DMS 273 (cell line): Measurements from ENCODE around the gene LIN7C.

Source experiments
- DNase-seq: peaks from one replicate; lab custom pipeline; 2025; ENCODE audit not compliant: unreplicated experiment; lab: John Stamatoyannopoulos, UW

The LIN7C gene

DNA sequence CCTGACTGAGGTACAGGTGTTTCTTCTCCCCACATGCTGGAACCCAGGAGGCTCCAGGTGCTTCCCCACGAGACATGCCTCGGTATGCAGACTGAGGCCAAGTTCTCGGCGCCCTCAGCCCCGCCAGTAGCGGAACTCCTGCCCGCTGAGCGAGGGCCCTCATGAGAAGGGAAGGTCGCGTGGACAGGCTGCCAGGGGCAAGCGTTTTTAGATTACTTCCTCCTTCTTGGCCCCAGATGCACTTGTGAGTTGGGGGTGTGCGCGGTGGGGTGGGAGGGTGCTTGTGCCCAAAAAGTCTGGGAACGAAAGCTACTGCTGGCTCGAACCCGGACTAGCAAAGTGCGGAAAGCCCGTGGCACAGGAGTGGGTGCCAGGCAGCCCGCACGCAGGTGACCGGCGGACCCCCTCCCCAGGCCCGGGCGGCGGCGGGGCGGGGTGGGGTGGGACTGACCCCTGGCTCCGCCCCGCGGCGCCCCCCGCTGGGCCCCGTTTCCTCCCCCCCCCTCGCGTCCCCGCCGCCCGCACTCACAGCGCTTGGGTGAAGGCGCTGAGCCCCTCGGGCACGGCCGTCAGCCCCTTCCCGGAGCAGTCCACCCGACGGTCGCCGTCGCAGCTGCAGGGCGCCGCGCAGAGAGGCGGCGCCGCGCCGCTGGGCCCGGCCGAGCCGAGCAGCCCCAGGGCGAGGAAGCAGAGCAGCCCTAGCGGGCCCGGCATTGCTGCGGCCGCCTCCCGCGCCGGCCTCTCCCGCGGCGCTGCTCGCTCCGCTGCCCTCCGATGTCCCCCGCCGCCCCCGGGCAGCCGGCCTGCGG is 34.8 kb downstream of the LIN7C start:
- DNase-seq: peak; percentile 59

DNA sequence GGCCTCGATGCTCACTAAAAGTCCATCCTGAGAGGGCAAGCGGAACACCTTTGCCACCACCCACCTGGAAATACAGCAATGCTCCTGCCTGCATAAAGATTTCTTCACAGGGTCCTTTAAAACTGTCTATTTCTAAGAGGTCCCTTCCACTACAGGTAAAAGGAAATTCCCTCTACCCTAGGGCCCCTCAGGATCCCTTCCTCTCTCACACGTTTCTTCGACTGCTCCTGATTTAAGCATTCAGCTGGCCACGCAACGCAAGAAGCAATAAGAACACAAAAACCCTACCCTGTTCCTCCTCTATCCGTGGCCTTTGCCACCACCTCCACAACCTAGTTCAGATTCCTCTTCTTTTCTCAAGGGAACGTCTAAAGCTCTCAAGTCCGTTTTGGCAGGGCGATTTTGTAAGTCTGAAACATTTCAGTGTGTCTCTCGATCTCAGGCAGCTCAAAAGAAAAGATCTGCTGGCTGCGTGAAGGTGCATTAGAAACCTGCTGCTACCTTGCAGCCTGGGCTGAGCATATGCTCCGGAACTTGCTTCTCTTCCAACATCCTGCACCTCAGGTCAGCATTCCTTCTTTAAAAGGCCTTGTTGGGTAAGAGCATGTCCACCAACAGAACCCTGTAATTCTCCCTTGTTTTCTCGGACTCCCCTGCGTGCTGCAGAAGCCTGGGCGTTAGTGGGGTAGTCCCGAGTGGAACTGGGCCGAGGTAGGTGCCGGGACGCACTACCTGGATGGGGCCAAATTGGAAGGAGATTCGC is 35.6 kb downstream of the LIN7C start:
- peak; percentile 31 for DNase-seq

DNA sequence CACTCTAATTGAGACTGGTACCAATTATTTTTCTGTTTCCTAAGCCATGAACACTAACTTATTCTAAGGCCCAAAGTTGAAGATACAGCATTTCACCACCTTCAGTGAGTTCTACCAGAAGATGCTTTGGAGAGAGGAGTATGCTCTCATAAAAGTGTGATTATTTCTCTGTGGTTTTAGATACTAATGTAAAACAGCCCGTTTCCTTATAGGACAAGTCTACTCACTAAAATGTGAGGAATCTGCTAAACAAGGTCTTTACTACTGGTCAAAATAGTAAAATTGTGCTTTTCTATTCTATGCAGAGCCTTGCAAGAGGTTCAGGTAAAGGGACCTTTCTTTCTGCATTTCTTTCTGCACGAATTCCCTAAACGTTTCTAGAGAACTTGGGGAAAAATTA is 36.4 kb downstream of the LIN7C start:
- no peak for DNase-seq

- no peak for DNase-seq
Measured at GRCh38 chr11:27468995-27469695, 37.4 kb downstream of the LIN7C start.

GRCh38 chr11:27468209-27468994 is 38.2 kb downstream of the LIN7C start:
- DNase-seq: no peak

DNA sequence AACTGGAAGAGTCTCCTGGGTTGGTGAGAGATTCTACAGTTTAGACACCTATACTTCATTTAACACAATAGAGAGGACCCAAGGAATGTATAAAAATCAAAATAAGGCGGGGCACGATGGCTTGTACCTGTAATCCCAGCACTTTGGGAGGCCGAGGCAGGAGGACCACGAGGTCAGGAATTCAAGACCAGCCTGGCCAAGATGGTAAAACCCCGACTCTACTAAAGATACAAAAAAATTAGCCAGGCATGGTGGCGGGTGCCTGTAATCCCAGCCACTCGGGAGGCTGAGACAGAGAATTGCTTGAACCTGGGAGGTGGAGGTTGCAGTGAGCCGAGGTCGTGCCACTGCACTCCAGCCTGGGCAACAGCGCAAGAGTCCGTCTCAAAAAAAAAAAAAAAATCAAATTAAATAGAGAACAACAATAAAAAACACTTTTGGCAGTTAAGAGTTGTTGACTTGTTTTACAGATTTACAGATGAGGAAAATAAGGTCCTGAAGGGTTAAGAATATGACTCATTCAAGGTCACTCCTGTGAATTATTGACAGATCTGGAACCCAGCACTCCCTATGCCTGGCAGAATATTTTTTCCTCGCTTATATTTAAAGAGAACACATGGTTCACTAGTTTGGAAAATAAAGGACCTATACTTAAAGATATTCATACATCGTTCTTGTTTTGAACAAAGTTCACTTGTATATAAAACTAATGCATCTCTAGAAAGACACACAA is 39.2 kb downstream of the LIN7C start:
- DNase-seq: no peak

GRCh38 chr11:27466363-27466762 is 40.2 kb downstream of the LIN7C start:
- no peak for DNase-seq

- DNase-seq: no peak
Measured at GRCh38 chr11:27465629-27466028, 40.9 kb downstream of the LIN7C start.

GRCh38 chr11:27464909-27465308 is 41.7 kb downstream of the LIN7C start:
- DNase-seq: peak; percentile 37

- peak; percentile 10 for DNase-seq
Measured at GRCh38 chr11:27464289-27464696, 42.3 kb downstream of the LIN7C start.

DNA sequence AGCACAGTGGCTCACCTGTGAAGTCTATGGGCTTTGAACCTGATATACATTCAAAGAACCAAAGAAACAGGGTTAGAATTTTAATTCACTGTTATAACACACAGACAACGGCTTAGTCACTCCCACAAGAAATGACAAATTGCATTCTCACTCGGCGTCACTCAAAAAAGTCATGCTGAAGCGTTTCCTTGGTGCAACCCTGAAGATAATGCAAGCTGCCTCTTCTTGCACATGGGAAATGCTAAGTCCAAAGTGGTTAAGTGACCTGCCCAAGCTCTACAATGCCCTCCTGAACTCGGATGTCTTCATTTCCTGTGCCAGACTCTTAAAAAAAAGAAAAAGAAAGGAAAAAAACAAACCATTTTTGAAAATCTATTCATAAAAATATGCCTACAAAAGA is 44.0 kb downstream of the LIN7C start:
- DNase-seq: no peak

DNA sequence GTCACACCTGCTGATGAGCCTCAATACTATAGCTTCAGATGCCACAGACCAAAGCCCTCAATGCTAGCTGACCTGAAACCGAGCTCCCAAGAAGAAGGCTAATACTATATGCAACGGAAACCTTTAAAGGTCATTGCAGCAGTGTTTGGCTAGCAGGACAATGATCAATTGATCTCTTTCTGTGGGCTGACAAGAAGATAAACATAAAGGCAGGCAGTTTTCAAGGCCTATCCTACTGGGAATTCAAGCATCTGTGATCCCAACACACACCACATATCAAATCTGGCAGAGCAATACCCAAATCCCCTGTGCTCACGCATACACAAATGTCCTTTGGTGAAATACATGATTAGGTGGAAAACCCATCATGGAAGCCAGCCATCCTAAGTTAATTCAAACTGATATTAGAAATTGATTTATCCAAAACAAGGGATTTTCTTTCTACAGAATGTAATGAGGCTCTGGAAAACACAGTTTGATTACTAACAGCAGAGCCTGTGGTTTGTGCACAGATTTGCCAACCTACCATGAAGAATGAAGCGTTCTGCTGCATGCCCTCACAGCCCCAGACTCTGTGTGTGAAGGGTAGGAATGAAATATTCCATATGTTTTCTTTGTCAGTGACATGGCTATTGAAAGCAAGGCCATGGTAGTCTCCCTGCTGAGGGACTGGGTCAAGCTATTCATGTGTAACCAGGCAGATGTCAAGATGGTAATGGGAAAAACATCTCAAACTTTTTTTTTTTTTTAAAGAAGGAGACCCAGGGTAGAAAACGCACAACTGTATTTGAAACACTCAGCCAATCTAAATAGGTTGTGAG is 46.2 kb downstream of the LIN7C start:
- DNase-seq: peak; percentile 25

- no peak for DNase-seq
Measured at GRCh38 chr11:27459191-27459590, 47.4 kb downstream of the LIN7C start.

- no peak for DNase-seq
Measured at GRCh38 chr11:27458182-27458581, 48.4 kb downstream of the LIN7C start.

- no peak for DNase-seq
Measured at GRCh38 chr11:27456795-27457329, 49.7 kb downstream of the LIN7C start.

GRCh38 chr11:27456140-27456794 is 50.3 kb downstream of the LIN7C start:
- no peak for DNase-seq

DNA sequence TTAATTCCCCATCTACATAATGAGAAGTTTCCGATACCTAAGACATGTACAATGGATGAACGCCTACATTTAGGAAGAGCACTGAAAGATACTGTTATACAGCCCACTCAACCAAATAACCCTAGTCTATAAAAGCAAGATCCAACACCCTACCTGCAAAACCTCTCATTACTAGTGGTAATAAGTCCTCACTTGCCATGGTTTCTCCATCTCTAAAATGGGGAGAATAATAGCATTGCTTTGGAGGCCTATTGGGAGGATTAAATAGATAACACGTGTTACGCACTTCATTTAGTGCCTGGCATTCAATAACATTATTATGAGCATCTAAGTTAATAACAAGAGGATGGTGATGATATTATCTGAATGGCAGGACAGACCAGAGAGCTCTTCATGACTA is 50.9 kb downstream of the LIN7C start:
- DNase-seq: no peak

- no peak for DNase-seq
Measured at GRCh38 chr11:27453701-27454100, 52.9 kb downstream of the LIN7C start.

GRCh38 chr11:27452147-27452546 is 54.4 kb downstream of the LIN7C start:
- DNase-seq: no peak
